Liver (tissue), 3 donors: ENCODE measurements around the gene CEP164.

Experiments used
- FOXA2 ChIP-seq: IDR thresholded peaks from 2 replicates; pipeline ENCODE4 v1.6.1; 2016; ENCODE audit warnings: antibody characterized with exemption
- GABPA ChIP-seq, 2 donors: IDR thresholded peaks in 1 of 2; conservative IDR thresholded peaks in 1 of 2; 2 replicates each; pipeline ENCODE4 v1.6.1; 2016; ENCODE audit warnings: antibody characterized with exemption in 2 of 2, mild to moderate bottlenecking in 1 of 2, moderate library complexity in 1 of 2
- HNF4A ChIP-seq, 2 donors: conservative IDR thresholded peaks; 2 replicates each; pipeline ENCODE4 v1.6.1; 2016; ENCODE audit warnings: antibody characterized with exemption in 2 of 2, mild to moderate bottlenecking in 2 of 2
- HNF4G ChIP-seq: IDR thresholded peaks from 2 replicates; pipeline ENCODE4 v1.6.1; 2016; ENCODE audit warnings: antibody characterized with exemption
- NR2F2 ChIP-seq: IDR thresholded peaks from 2 replicates; pipeline ENCODE4 v1.6.1; 2016; ENCODE audit warnings: antibody characterized with exemption
- RAD21 ChIP-seq, 2 donors: IDR thresholded peaks; 2 replicates each; pipeline ENCODE4 v1.6.1; 2016; ENCODE audit warnings: antibody characterized with exemption in 2 of 2, mild to moderate bottlenecking in 2 of 2
- SP1 ChIP-seq: IDR thresholded peaks from 2 replicates; pipeline ENCODE4 v1.6.1; 2018; ENCODE audit warnings: antibody characterized with exemption, mild to moderate bottlenecking
- TAF1 ChIP-seq: conservative IDR thresholded peaks from 2 replicates; pipeline ENCODE4 v1.6.1; 2016; ENCODE audit warnings: antibody characterized with exemption, mild to moderate bottlenecking
- YY1 ChIP-seq: IDR thresholded peaks from 2 replicates; pipeline ENCODE4 v1.6.1; 2016; ENCODE audit warnings: antibody characterized with exemption, mild to moderate bottlenecking
- TF ChIP-seq, protein P1 (sequence below): fragments of 150-350 bp; IDR thresholded peaks from 2 replicates; pipeline ENCODE4 v1.5.1; 2017; ENCODE audit warnings: improper control_type of control experiment, low read depth, low read length; ENCODE audit not compliant: missing input control
- TF ChIP-seq, protein P2 (sequence below): IDR thresholded peaks from 2 replicates; pipeline ENCODE4 v1.6.1; 2016; ENCODE audit warnings: antibody characterized with exemption, mild to moderate bottlenecking
- TF ChIP-seq, protein P3 (sequence below): IDR thresholded peaks from 2 replicates; pipeline ENCODE4 v1.6.1; 2016; ENCODE audit warnings: antibody characterized with exemption
- TF ChIP-seq, protein P4 (sequence below): IDR thresholded peaks from 2 replicates; pipeline ENCODE4 v1.6.1; 2016; ENCODE audit warnings: antibody characterized with exemption
- TF ChIP-seq, protein P5 (sequence below): IDR thresholded peaks from 2 replicates; pipeline ENCODE4 v1.6.1; 2016; ENCODE audit warnings: antibody characterized with exemption
- donor health status: healthy.
- donor health status: healthy.

DNA sequence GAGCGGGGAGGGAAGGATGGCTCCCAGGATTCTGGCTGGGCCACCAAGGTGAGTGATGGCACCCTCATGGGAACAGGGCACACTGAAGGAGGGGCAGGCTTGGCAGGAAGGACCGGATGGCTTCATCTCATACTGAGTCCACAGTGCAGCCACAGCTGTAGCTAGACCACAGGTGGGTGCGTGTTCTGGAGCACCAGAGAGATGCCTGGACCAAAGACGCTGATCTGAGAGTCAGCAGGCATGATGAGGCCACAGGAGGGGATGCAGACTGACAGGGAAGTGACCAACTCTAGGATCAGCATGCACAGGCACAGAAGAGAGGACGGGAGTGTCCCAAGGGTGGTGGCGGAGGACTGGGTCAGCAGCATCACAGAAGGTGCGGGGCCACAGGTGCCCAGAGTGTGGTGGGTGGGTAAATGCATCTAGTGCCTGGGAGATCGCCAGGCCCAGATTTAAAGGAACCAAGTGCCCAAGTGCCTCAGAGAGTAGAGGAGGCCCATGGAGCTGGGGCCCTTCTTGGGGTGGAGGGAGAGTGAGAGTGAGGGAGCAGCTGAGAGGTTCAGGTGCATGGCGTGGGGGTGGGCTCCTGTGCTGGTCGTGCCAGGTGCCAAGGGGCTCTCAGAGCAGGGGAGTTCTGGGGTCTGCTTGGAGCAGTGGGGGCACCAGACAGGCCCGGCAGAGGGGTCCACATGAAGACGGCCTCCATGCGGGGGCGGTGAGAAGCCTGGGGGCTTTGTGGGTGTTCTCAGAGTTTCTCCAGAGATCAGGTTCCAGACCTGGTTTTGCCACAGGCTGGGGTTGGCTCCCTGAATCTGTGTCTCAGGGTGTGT lies 113.7 kb downstream of the CEP164 start:
- TF ChIP-seq, protein P1, sequence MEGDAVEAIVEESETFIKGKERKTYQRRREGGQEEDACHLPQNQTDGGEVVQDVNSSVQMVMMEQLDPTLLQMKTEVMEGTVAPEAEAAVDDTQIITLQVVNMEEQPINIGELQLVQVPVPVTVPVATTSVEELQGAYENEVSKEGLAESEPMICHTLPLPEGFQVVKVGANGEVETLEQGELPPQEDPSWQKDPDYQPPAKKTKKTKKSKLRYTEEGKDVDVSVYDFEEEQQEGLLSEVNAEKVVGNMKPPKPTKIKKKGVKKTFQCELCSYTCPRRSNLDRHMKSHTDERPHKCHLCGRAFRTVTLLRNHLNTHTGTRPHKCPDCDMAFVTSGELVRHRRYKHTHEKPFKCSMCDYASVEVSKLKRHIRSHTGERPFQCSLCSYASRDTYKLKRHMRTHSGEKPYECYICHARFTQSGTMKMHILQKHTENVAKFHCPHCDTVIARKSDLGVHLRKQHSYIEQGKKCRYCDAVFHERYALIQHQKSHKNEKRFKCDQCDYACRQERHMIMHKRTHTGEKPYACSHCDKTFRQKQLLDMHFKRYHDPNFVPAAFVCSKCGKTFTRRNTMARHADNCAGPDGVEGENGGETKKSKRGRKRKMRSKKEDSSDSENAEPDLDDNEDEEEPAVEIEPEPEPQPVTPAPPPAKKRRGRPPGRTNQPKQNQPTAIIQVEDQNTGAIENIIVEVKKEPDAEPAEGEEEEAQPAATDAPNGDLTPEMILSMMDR, result no peak
- TF ChIP-seq SP1 (no peak), YY1 (no peak), NR2F2 (no peak), RAD21 (IDR thresholded peaks at IDR 0.05) (no peak), GABPA (IDR thresholded peaks at IDR 0.05 in 1 of 2, conservative IDR thresholded peaks at IDR 0.05 in 1 of 2) (no peak), TAF1 (no peak), HNF4G (no peak), FOXA2 (no peak), HNF4A (conservative IDR thresholded peaks at IDR 0.05) (no peak)
- TF ChIP-seq, protein P2, sequence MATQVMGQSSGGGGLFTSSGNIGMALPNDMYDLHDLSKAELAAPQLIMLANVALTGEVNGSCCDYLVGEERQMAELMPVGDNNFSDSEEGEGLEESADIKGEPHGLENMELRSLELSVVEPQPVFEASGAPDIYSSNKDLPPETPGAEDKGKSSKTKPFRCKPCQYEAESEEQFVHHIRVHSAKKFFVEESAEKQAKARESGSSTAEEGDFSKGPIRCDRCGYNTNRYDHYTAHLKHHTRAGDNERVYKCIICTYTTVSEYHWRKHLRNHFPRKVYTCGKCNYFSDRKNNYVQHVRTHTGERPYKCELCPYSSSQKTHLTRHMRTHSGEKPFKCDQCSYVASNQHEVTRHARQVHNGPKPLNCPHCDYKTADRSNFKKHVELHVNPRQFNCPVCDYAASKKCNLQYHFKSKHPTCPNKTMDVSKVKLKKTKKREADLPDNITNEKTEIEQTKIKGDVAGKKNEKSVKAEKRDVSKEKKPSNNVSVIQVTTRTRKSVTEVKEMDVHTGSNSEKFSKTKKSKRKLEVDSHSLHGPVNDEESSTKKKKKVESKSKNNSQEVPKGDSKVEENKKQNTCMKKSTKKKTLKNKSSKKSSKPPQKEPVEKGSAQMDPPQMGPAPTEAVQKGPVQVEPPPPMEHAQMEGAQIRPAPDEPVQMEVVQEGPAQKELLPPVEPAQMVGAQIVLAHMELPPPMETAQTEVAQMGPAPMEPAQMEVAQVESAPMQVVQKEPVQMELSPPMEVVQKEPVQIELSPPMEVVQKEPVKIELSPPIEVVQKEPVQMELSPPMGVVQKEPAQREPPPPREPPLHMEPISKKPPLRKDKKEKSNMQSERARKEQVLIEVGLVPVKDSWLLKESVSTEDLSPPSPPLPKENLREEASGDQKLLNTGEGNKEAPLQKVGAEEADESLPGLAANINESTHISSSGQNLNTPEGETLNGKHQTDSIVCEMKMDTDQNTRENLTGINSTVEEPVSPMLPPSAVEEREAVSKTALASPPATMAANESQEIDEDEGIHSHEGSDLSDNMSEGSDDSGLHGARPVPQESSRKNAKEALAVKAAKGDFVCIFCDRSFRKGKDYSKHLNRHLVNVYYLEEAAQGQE, result no peak
- TF ChIP-seq, protein P3, sequence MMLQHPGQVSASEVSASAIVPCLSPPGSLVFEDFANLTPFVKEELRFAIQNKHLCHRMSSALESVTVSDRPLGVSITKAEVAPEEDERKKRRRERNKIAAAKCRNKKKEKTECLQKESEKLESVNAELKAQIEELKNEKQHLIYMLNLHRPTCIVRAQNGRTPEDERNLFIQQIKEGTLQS, result no peak
- TF ChIP-seq, protein P4, sequence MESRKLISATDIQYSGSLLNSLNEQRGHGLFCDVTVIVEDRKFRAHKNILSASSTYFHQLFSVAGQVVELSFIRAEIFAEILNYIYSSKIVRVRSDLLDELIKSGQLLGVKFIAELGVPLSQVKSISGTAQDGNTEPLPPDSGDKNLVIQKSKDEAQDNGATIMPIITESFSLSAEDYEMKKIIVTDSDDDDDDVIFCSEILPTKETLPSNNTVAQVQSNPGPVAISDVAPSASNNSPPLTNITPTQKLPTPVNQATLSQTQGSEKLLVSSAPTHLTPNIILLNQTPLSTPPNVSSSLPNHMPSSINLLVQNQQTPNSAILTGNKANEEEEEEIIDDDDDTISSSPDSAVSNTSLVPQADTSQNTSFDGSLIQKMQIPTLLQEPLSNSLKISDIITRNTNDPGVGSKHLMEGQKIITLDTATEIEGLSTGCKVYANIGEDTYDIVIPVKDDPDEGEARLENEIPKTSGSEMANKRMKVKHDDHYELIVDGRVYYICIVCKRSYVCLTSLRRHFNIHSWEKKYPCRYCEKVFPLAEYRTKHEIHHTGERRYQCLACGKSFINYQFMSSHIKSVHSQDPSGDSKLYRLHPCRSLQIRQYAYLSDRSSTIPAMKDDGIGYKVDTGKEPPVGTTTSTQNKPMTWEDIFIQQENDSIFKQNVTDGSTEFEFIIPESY, result no peak
- TF ChIP-seq, protein P5, sequence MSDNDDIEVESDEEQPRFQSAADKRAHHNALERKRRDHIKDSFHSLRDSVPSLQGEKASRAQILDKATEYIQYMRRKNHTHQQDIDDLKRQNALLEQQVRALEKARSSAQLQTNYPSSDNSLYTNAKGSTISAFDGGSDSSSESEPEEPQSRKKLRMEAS, result no peak
